HG03521 (cell line): ENCODE data around the gene VWA2.

Experiments used
- ATAC-seq: cut with Tn5 transposase; IDR thresholded peaks from one replicate; pipeline ENCODE4 v1.9.1; 2021; ENCODE audit warnings: mild to moderate bottlenecking, moderate library complexity; ENCODE audit not compliant: unreplicated experiment

The VWA2 gene

DNA sequence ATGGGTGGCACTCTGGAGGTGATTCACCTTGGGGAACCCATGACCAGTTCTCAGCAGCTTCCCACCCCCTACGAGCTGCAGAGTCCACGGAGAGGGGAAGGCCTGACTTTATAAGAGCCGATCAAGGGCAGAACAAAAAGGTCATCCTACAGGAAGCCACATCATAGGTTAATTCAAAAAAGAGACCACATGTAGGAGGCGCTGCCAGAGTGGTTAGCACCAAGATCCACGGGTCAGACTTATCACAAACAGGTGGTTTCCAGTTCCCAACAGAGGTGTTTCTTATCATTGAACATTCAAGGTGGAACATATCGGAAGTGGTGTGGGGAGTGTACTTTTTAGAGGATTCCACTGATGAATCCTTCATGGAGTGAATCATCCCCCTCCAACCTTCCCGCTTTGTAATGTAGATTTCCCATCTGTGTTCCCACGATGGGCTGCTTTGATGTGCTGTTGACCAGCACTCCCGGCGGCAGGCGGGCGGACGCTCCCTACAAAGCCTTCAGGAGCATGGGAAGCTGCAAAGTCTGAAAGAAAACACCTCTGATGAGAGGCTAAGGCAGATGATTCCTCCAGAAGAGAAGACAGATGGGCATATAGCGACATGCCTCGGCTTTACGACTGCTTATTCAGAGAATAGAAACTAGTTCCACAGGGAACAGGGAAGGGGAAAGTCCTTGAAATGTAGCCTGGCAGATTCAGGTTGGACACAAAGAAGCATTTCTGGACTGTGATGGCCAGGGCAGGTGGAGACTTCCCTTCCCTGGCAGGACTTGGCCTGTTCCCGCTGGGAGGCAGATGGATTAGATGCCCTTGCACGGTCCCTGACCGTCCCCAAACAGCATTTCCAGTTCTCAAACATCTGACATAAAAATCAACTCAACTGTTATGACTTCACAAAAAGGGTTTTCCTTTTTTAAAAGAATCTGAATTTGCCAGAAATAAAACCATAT lies 98.7 kb downstream of the VWA2 start:
- no peak for ATAC-seq

DNA sequence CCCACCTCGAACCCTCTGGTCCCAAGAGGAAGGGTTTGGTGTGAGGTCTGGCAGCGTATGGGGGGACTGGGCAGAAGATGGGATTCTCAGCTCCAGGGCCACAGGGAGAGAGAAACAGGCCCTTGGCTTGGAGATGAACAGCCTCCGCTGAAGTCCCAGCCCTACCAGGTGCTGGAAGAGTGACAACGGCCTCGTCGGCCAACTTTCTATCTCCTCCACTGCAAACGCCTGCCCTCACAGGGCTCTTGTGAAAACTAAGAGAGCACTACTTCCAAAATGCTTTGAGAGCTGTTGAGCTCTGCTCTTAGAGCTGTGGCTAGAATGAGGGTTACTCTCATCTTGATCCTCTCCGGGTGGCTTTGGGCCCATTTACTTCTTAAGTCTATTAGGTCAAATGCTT lies 101.8 kb downstream of the VWA2 start:
- no peak for ATAC-seq
